ENCODE results near the gene MYOM1.

The MYOM1 gene

GRCh38 chr18:3219631-3220335 lies at the start of gene MYOM1:
Gene MYOM1 (minus strand): TSS chr18:3219968. CDS start chr18:3215223, 4,745 bp downstream.
- DNase-seq (ENCODE audit: low spot score) = no peak

- DNase-seq (ENCODE audit: low spot score) = peak; percentile 58
These were observed 49.6 kb upstream of the MYOM1 start for GRCh38 chr18:3269241-3269913.

- no peak for DNase-seq (ENCODE audit: low spot score)
These were observed 48.5 kb upstream of the MYOM1 start for GRCh38 chr18:3268306-3268705.

- DNase-seq (ENCODE audit: low spot score) = peak; percentile 39
These were observed 46.4 kb upstream of the MYOM1 start for GRCh38 chr18:3266062-3266608.

GRCh38 chr18:3265564-3266033 lies 45.8 kb upstream of the MYOM1 start:
- DNase-seq (ENCODE audit: low spot score) = peak; percentile 48

- DNase-seq (ENCODE audit: low spot score) = peak; percentile 54
These were observed 44.6 kb upstream of the MYOM1 start for GRCh38 chr18:3264362-3264761.

GRCh38 chr18:3263132-3263700 lies 43.4 kb upstream of the MYOM1 start:
- no peak for DNase-seq (ENCODE audit: low spot score)

GRCh38 chr18:3262234-3263131 lies 42.7 kb upstream of the MYOM1 start:
- peak; percentile 67 for DNase-seq (ENCODE audit: low spot score)

- peak; percentile 88 for DNase-seq (ENCODE audit: low spot score)
These were observed 41.8 kb upstream of the MYOM1 start, which contains the start of gene MYL12B for GRCh38 chr18:3261373-3262233. Gene MYL12B (plus strand): TSS chr18:3262133. CDS start chr18:3272899, 10,766 bp downstream.

GRCh38 chr18:3260995-3261372 lies 41.2 kb upstream of the MYOM1 start:
- no peak for DNase-seq (ENCODE audit: low spot score)

GRCh38 chr18:3257627-3258120 lies 37.9 kb upstream of the MYOM1 start:
- DNase-seq (ENCODE audit: low spot score) = no peak

- DNase-seq (ENCODE audit: low spot score) = peak; percentile 76
These were observed 37.2 kb upstream of the MYOM1 start for GRCh38 chr18:3256693-3257626.

- DNase-seq (ENCODE audit: low spot score) = no peak
These were observed 35.9 kb upstream of the MYOM1 start for GRCh38 chr18:3255611-3256165.

GRCh38 chr18:3254725-3255124 lies 35.0 kb upstream of the MYOM1 start:
- DNase-seq (ENCODE audit: low spot score) = no peak

GRCh38 chr18:3252843-3253242 lies 33.1 kb upstream of the MYOM1 start:
- DNase-seq (ENCODE audit: low spot score) = no peak

GRCh38 chr18:3251963-3252277 lies 32.2 kb upstream of the MYOM1 start:
- DNase-seq (ENCODE audit: low spot score) = no peak

- peak; percentile 30 for DNase-seq (ENCODE audit: low spot score)
These were observed 31.6 kb upstream of the MYOM1 start for GRCh38 chr18:3251249-3251962.

- peak; percentile 83 for DNase-seq (ENCODE audit: low spot score)
These were observed 30.7 kb upstream of the MYOM1 start for GRCh38 chr18:3250237-3251107.
